ENCODE measurements around the gene C14orf180.

DNA sequence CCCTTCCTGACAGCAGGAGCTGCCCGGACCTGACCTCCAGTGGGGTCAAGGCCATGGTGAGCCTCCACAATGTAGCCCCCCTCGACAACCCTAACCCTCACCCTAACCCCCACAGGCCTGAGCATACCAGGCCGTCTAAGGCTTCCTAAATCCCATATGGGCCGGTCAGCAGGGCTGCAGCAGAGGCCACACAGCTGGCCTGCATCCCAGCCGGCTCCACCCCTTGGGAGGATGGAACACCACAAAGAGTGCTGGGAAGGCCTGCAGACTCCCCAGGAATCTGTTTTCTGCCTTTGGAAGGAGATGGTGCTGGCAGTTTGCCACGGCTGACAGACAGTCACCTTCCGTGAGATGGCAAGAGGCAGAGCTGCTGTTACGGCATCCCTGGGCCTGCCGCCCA lies 22.2 kb downstream of the C14orf180 start:
- TF ChIP-seq SUZ12 (IDR thresholded peaks at IDR 0.05; ENCODE audit: extremely low read depth, insufficient read depth, insufficient read length): no peak
- TF ChIP-seq ZNF274 (IDR thresholded peaks at IDR 0.05; ENCODE audit: low read depth, low read length): no peak
- TF ChIP-seq YY1 (IDR thresholded peaks at IDR 0.05; ENCODE audit: insufficient read depth, insufficient read length): no peak
